SU-DHL-6 (cell line): Measurements from ENCODE around the gene LTO1.

Experiments
- CTCF ChIP-seq: fragments of 200-600 bp; sonication (generic); IDR thresholded peaks from one replicate; pipeline ENCODE4 v1.5.1; 2017; ENCODE audit warnings: antibody characterized with exemption, mild to moderate bottlenecking, low read length, moderate library complexity; ENCODE audit not compliant: insufficient read depth, poor library complexity, severe bottlenecking
- EZH2phosphoT487 ChIP-seq: fragments of 200-600 bp; sonication (generic), shearing (Covaris generic); conservative IDR thresholded peaks from 2 replicates; pipeline ENCODE4 v1.6.1; 2018; ENCODE audit warnings: mild to moderate bottlenecking, antibody characterized with exemption, low read length, moderate library complexity, mixed read lengths

- TF ChIP-seq CTCF (no peak), EZH2phosphoT487 (no peak)
These were observed 50.9 kb downstream of the LTO1 start for GRCh38 chr11:69624293-69624692.
